GM12801 (cell line): ENCODE measurements around the gene NACC1.

ENCODE experiments used
- TF ChIP-seq, protein P1 (sequence below): IDR thresholded peaks from one replicate; pipeline ENCODE4 v1.5.1; 2011; ENCODE audit warnings: control low read depth; ENCODE audit not compliant: insufficient read length; ENCODE audit errors: extremely low read depth

The NACC1 gene

DNA sequence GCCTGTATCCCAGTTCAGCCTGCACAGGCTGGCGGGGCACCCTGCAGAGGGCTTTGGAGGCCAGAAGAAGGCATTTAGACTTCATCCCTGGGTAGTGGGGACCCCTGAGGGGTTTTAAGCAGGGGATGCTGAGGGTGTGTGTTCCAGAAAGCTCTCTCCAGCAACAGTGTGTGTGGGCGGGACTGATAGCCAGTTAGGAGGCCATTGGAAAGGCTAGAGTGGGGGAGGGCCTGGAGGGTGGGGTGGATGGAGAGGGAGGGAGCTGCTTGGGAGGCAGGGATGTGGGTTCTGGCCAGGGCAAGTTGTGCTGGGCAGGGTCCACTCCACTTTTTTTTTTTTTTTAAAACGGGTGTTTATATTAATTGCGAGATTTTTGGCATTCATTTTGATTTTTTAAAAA lies 43.7 kb upstream of the NACC1 start:
- TF ChIP-seq, protein P1, sequence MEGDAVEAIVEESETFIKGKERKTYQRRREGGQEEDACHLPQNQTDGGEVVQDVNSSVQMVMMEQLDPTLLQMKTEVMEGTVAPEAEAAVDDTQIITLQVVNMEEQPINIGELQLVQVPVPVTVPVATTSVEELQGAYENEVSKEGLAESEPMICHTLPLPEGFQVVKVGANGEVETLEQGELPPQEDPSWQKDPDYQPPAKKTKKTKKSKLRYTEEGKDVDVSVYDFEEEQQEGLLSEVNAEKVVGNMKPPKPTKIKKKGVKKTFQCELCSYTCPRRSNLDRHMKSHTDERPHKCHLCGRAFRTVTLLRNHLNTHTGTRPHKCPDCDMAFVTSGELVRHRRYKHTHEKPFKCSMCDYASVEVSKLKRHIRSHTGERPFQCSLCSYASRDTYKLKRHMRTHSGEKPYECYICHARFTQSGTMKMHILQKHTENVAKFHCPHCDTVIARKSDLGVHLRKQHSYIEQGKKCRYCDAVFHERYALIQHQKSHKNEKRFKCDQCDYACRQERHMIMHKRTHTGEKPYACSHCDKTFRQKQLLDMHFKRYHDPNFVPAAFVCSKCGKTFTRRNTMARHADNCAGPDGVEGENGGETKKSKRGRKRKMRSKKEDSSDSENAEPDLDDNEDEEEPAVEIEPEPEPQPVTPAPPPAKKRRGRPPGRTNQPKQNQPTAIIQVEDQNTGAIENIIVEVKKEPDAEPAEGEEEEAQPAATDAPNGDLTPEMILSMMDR, result no peak

DNA sequence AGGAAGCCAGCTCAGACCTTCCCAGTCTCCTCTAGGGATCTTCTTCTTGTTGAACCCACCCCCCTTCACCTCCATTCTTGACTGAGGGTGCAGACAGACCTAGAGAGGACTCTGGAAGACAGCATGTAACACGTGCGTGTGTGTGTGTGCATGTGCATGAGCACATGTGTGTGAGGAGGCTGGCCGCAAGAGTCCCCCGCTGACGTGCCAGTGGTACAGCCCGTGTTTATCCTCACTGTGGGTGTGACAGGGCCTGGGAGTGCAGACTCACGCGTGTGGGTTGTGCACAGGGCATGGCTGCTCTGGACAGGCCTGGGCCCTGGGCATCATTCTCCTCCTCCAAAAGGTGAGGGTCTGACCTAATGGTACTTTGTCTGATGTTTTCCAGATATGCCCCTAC lies 41.7 kb upstream of the NACC1 start:
- TF ChIP-seq, protein P1, result no peak

GRCh38 chr19:13076787-13077186 lies 41.3 kb upstream of the NACC1 start:
- TF ChIP-seq, protein P1, result no peak

DNA sequence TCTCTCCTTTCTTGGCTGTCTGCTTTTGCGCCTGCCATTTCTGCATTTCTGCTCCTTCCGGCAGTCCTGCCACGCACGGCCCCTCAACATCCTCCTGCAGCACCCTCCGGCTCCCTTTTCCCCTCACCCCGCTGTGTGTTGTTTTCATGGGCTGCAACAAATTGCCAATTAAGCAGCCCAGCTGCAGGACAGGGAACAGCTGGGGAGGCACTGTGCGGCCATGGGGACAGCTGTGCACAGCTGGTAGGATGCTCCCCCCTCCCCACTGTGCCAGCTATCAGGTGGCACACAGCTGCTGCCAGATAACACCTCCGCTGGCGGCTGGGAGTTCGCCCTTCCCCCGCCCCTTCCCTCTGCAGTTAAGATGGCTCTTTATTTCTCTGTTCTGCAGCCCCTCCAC lies 40.8 kb upstream of the NACC1 start:
- TF ChIP-seq, protein P1, result no peak

GRCh38 chr19:13078381-13078780 lies 39.7 kb upstream of the NACC1 start:
- TF ChIP-seq, protein P1, result no peak

GRCh38 chr19:13078897-13079541 lies 39.0 kb upstream of the NACC1 start:
- TF ChIP-seq, protein P1, result no peak

- TF ChIP-seq, protein P1, result no peak
Observed at GRCh38 chr19:13079542-13079986, 38.5 kb upstream of the NACC1 start.
